OCI-LY7 (cell line): ENCODE results near the gene ZNF691. TPM values are rescaled to one million over a fixed set of nuclear protein-coding genes. Genes with fewer than 3 reads are reported as not detected.
A peak's percentile ranks its signal among the peaks of the same experiment; 100 is the strongest.

Experiments
- BruUV-seq: library from RNA; stranded (reverse); fragments of 400-500 nt; replicated peaks from 2 replicates; lab custom pipeline; 2021; lab: Mats Ljungman, UMichigan
- CTCF ChIA-PET: fragments of 300-600 bp; sonication (Branson Sonifier 250); formaldehyde crosslinking; loops from one replicate; lab custom pipeline; 2022; ENCODE audit warnings: antibody characterized with exemption; ENCODE audit not compliant: unreplicated experiment; lab: Charles Lee
- POLR2A ChIA-PET: fragments of 300-600 bp; sonication (Branson Sonifier 250); formaldehyde crosslinking; loops from one replicate; lab custom pipeline; 2022; ENCODE audit warnings: antibody characterized with exemption; lab: Charles Lee
- DNase-seq: peaks from one replicate; pipeline ENCODE4 v3.0.0-alpha.2; 2015; ENCODE audit warnings: low spot score
- H2AFZ ChIP-seq: fragments of 200-600 bp; sonication (generic), shearing (Covaris generic); 2 replicates; pipeline ENCODE4 v1.6.1; 2014; ENCODE audit warnings: mild to moderate bottlenecking, antibody characterized with exemption, low read length, moderate library complexity
- H3K27ac ChIP-seq: fragments of 200-600 bp; sonication (generic); 2 replicates; pipeline ENCODE4 v1.5.1; 2014; ENCODE audit warnings: mixed run types, low read depth, mild to moderate bottlenecking, moderate library complexity, low read length, inconsistent platforms; ENCODE audit not compliant: poor library complexity, severe bottlenecking
- H3K36me3 ChIP-seq: fragments of 200-600 bp; sonication (generic); 2 replicates; pipeline ENCODE4 v1.6.1; 2014; ENCODE audit warnings: mild to moderate bottlenecking, antibody characterized with exemption, low read length, moderate library complexity, mixed read lengths; ENCODE audit not compliant: insufficient read depth
- H3K4me1 ChIP-seq: fragments of 200-600 bp; sonication (generic); 2 replicates; pipeline ENCODE4 v1.5.1; 2014; ENCODE audit warnings: mild to moderate bottlenecking, low read length; ENCODE audit not compliant: insufficient read depth, poor library complexity, severe bottlenecking
- H3K4me2 ChIP-seq: fragments of 200-600 bp; sonication (generic); 2 replicates; pipeline ENCODE4 v1.6.1; 2014; ENCODE audit warnings: mild to moderate bottlenecking, low read length
- H3K4me3 ChIP-seq: fragments of 200-600 bp; sonication (generic); 2 replicates; pipeline ENCODE4 v1.5.1; 2014; ENCODE audit warnings: mild to moderate bottlenecking, low read depth, low read length; ENCODE audit not compliant: poor library complexity, severe bottlenecking
- H3K79me2 ChIP-seq: fragments of 200-600 bp; sonication (generic); 2 replicates; pipeline ENCODE4 v1.6.1; 2016; ENCODE audit warnings: low read depth, mild to moderate bottlenecking, low read length, moderate library complexity, mixed read lengths; ENCODE audit not compliant: insufficient read depth
- H3K9me2 ChIP-seq: fragments of 200-600 bp; sonication (generic); 2 replicates; pipeline ENCODE4 v1.6.1; 2016; ENCODE audit warnings: mild to moderate bottlenecking, low read length, mixed read lengths; ENCODE audit not compliant: insufficient read depth
- H3K9me3 ChIP-seq: fragments of 200-600 bp; sonication (generic); 2 replicates; pipeline ENCODE4 v1.6.1; 2014; ENCODE audit warnings: mild to moderate bottlenecking, mixed run types, low read length, mixed read lengths
- H4K20me1 ChIP-seq: fragments of 200-600 bp; sonication (generic); 2 replicates; pipeline ENCODE4 v1.6.1; 2014; ENCODE audit warnings: mild to moderate bottlenecking, antibody characterized with exemption, low read length, moderate library complexity, mixed read lengths; ENCODE audit not compliant: insufficient read depth
- CTCF ChIP-seq: fragments of 200-600 bp; sonication (generic); conservative IDR thresholded peaks from 2 replicates; pipeline ENCODE4 v1.5.1; 2014; ENCODE audit warnings: mild to moderate bottlenecking, antibody characterized with exemption, low read length, moderate library complexity, mixed read lengths
- EZH2phosphoT487 ChIP-seq: fragments of 200-600 bp; sonication (generic); IDR thresholded peaks from 2 replicates; pipeline ENCODE4 v1.6.1; 2018; ENCODE audit warnings: low read depth, borderline replicate concordance, mild to moderate bottlenecking, mixed run types, antibody characterized with exemption, low read length, moderate library complexity, mixed read lengths
- intact Hi-C: fragments of 100-400 bp; cut with micrococcal nuclease; formaldehyde crosslinking; loops from one replicate; pipeline ENCODE4 v1.10.0; 2022; ENCODE audit not compliant: unreplicated experiment
- total RNA-seq, 2 experiments: library from RNA; depleted of rRNA in 1 of 2; stranded (reverse); fragments of >200 nt in 1 of 2; shearing (Covaris generic) in 1 of 2; gene quantifications; 2 replicates each; pipeline ENCODE4 v1.2.3, GENCODE V29; 2014 to 2022

Gene ZNF691
- total RNA-seq, 2 experiments from 2014 or later = 17.8 to 21.1 TPM

- Histone ChIP-seq H3K27ac (no peak overlapping the region), H3K4me3 (peak overlapping the region; percentile 84), H3K4me1 (peaks cover 21% of the 10 kb centered on the region), H3K79me2 (no peaks in the 10 kb centered on the region; the same call in 1 of the 2 replicates), H3K36me3 (no peaks in the 10 kb centered on the region), H3K9me3 (no peaks in the 10 kb centered on the region), H4K20me1 (no peaks in the 10 kb centered on the region), H3K4me2 (peak overlapping the region; percentile 66), H3K9me2 (no peaks in the 10 kb centered on the region), H2AFZ (peak overlapping the region; percentile 72; the same call in 1 of the 2 replicates)
- TF ChIP-seq EZH2phosphoT487 (no peak), CTCF (no peak)
- CTCF ChIA-PET = interaction anchor here (1.2 kb wide), 1 partner anchor 29 kb away, joined by 3 read pairs; the partner anchor contains the start of gene ZNF691
- DNase-seq = no peak
- intact Hi-C loops = loop anchor here (2.0 kb wide), 1 partner anchor 29 kb away; the partner anchor contains the start of gene ZNF691
- POLR2A ChIA-PET = interaction anchor here (0.5 to 2.6 kb wide), 11 partner anchors 10 to 256 kb away, joined by 3 to 18 read pairs (median 3); partner anchors contain the start of genes C1orf50, P3H1 and ZNF691
- no TSS peak for BruUV-seq
These were observed 29.0 kb upstream of the ZNF691 start for GRCh38 chr1:42817440-42817767.

GRCh38 chr1:42817976-42818375 lies 28.4 kb upstream of the ZNF691 start:
- Histone ChIP-seq H3K9me2 (no peaks in the 10 kb centered on the region), H3K36me3 (no peaks in the 10 kb centered on the region), H3K27ac (no peak overlapping the region), H3K4me1 (peaks cover 25% of the 10 kb centered on the region), H3K4me2 (peak overlapping the region; percentile 66), H2AFZ (peak overlapping the region; percentile 72; the same call in 1 of the 2 replicates), H4K20me1 (no peaks in the 10 kb centered on the region), H3K79me2 (no peaks in the 10 kb centered on the region; the same call in 1 of the 2 replicates), H3K9me3 (no peaks in the 10 kb centered on the region), H3K4me3 (peak overlapping the region; percentile 84)
- no TSS peak for BruUV-seq
- POLR2A ChIA-PET = interaction anchor here (0.6 to 2.6 kb wide), 10 partner anchors 11 to 256 kb away, joined by 3 to 18 read pairs (median 3); partner anchors contain the start of genes C1orf50, P3H1 and ZNF691
- CTCF ChIA-PET = no interaction called here
- DNase-seq = no peak
- intact Hi-C loops = loop anchor here (2.0 kb wide), 1 partner anchor 29 kb away; the partner anchor contains the start of gene ZNF691
- no peak for TF ChIP-seq EZH2phosphoT487
- TF ChIP-seq CTCF = no peak

- POLR2A ChIA-PET = interaction anchor here (0.5 to 3.7 kb wide), 8 partner anchors 10 to 859 kb away, joined by 3 to 22 read pairs (median 4); partner anchors contain the start of gene ZNF691
- Histone ChIP-seq H3K4me3 (no peak overlapping the region), H2AFZ (no peak overlapping the region), H3K4me2 (no peak overlapping the region), H3K27ac (no peak overlapping the region), H3K79me2 (no peaks in the 10 kb centered on the region), H4K20me1 (no peaks in the 10 kb centered on the region), H3K36me3 (no peaks in the 10 kb centered on the region), H3K9me2 (no peaks in the 10 kb centered on the region), H3K9me3 (no peaks in the 10 kb centered on the region), H3K4me1 (peaks cover 20% of the 10 kb centered on the region)
- BruUV-seq = no TSS peak
- no peak for DNase-seq
- CTCF ChIA-PET = no interaction called here
- TF ChIP-seq EZH2phosphoT487 = no peak
- no peak for TF ChIP-seq CTCF
- intact Hi-C loops = no loop called here
These were observed 25.6 kb upstream of the ZNF691 start for GRCh38 chr1:42820813-42821212.
